ENCODE results near the gene DOK7.

The DOK7 gene

GRCh38 chr4:3463556-3464348, 646 bp downstream of the DOK7 start:
- no peak for TF ChIP-seq CTCF (IDR thresholded peaks at IDR 0.05)

GRCh38 chr4:3464349-3464905, 1.3 kb downstream of the DOK7 start:
- no peak for TF ChIP-seq CTCF (IDR thresholded peaks at IDR 0.05)

GRCh38 chr4:3464911-3465697, 2.0 kb downstream of the DOK7 start:
- TF ChIP-seq CTCF (IDR thresholded peaks at IDR 0.05), result no peak

GRCh38 chr4:3465698-3466671, 2.9 kb downstream of the DOK7 start:
- no peak for TF ChIP-seq CTCF (IDR thresholded peaks at IDR 0.05)

GRCh38 chr4:3466691-3467600, 3.8 kb downstream of the DOK7 start:
- no peak for TF ChIP-seq CTCF (IDR thresholded peaks at IDR 0.05)

GRCh38 chr4:3467601-3468031, 4.5 kb downstream of the DOK7 start:
- TF ChIP-seq CTCF (IDR thresholded peaks at IDR 0.05), result no peak

Data from LNCAP (cell line).